Neural crest cell (in vitro differentiated cells): ENCODE data around the gene DPH3. TPM values are rescaled to one million over a fixed set of nuclear protein-coding genes. Genes with fewer than 3 reads are reported as not detected.

Source experiments
- DNase-seq: peaks from one replicate; pipeline ENCODE4 v3.0.0; 2021; ENCODE audit warnings: low read depth, mixed read lengths, low spot score
- H3K27ac Mint-ChIP-seq: one replicate; pipeline ENCODE4 v1.8.0; 2021; ENCODE audit warnings: mild to moderate bottlenecking, mixed read lengths; ENCODE audit not compliant: unreplicated experiment
- H3K27me3 Mint-ChIP-seq: 2 replicates; pipeline ENCODE4 v1.8.0; 2021; ENCODE audit warnings: low read depth, mild to moderate bottlenecking, mixed read lengths
- H3K36me3 Mint-ChIP-seq: 2 replicates; pipeline ENCODE4 v1.8.0; 2021; ENCODE audit warnings: low read depth, mild to moderate bottlenecking, mixed read lengths
- H3K4me1 Mint-ChIP-seq: 2 replicates; pipeline ENCODE4 v1.8.0; 2021; ENCODE audit warnings: mixed read lengths
- H3K4me3 Mint-ChIP-seq: one replicate; pipeline ENCODE4 v1.8.0; 2021; ENCODE audit warnings: mild to moderate bottlenecking, mixed read lengths
- H3K9me3 Mint-ChIP-seq: 2 replicates; pipeline ENCODE4 v1.8.0; 2021; ENCODE audit warnings: mixed read lengths
- CTCF ChIP-seq: fragments of 200-600 bp; sonication (generic); conservative IDR thresholded peaks from 2 replicates; pipeline ENCODE4 v1.5.0; 2021; ENCODE audit warnings: antibody characterized with exemption, mild to moderate bottlenecking
- total RNA-seq: library from RNA; stranded (reverse); gene quantifications from 2 replicates; pipeline ENCODE4 v1.2.1, GENCODE V29; 2021

DPH3 gene
- total RNA-seq, 1 donor from 2014 or later = 31.9 TPM

- TF ChIP-seq CTCF = no peak
- no peak for DNase-seq
- Mint-ChIP-seq H3K4me3 (no peak overlapping the region), H3K9me3 (no peaks in the 10 kb centered on the region), H3K27me3 (no peaks in the 10 kb centered on the region), H3K27ac (no peak overlapping the region), H3K4me1 (peaks cover 3% of the 10 kb centered on the region), H3K36me3 (no peaks in the 10 kb centered on the region)
Measured at GRCh38 chr3:16272588-16272987, 7.8 kb upstream of the DPH3 start.

- H3K4me1 Mint-ChIP-seq = peaks cover 13% of the 10 kb centered on the region
- no peak overlapping the region for H3K4me3 Mint-ChIP-seq
- TF ChIP-seq CTCF = no peak
- no peak for DNase-seq
- H3K27ac Mint-ChIP-seq = no peak overlapping the region
- no peaks in the 10 kb centered on the region for H3K27me3 Mint-ChIP-seq
- H3K36me3 Mint-ChIP-seq = no peaks in the 10 kb centered on the region
- no peaks in the 10 kb centered on the region for H3K9me3 Mint-ChIP-seq
Measured at GRCh38 chr3:16270855-16271254, 6.1 kb upstream of the DPH3 start.

DNA sequence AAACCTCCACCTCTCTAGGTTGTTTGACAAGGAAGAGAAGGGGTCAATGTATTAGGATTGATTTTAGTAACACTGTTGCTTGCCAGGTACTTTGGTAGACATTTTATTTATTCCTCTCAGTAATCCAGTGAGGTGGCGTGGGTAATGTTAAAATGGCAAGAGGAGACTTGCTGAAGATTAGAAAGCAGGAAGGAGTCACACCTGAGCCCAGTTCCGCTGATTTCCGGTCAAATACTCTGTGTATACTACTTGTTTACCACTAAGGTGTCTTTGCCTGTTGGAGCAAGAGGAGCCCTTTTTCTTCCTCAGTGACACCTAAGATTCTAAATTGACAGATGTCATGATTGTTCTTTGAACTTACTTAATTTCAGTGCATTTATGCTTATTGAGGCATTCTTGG lies 2.0 kb upstream of the DPH3 start:
- no peak for DNase-seq
- Mint-ChIP-seq H3K27me3 (no peaks in the 10 kb centered on the region), H3K36me3 (no peaks in the 10 kb centered on the region), H3K27ac (no peak overlapping the region), H3K9me3 (no peaks in the 10 kb centered on the region), H3K4me3 (peak overlapping the region; percentile 80), H3K4me1 (peaks cover 24% of the 10 kb centered on the region)
- TF ChIP-seq CTCF = no peak

DNA sequence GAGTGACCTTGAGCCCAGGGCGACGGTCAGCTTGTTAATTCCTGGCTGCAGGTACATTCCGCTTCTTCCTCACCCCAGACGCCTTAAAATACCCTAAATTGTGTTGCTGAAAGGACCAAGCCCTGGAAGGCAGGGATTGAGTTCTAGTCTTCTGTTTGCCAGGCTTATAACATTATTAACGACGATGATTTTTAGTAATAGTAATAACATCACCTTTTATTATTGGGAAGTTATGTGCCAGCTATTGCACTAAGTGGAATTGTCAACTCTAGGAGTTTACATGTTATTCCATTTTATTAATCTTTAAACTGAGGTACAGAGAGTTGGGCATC lies 678 bp upstream of the DPH3 start:
- no peaks in the 10 kb centered on the region for H3K9me3 Mint-ChIP-seq
- no peak for TF ChIP-seq CTCF

GRCh38 chr3:16264174-16264707 lies 502 bp downstream of the DPH3 start:
- no peaks in the 10 kb centered on the region for H3K9me3 Mint-ChIP-seq
- H3K27ac Mint-ChIP-seq = peak overlapping the region; percentile 100
- no peak for TF ChIP-seq CTCF
- peaks cover 24% of the 10 kb centered on the region for H3K4me1 Mint-ChIP-seq
- H3K4me3 Mint-ChIP-seq = peak overlapping the region; percentile 99
- no peaks in the 10 kb centered on the region for H3K36me3 Mint-ChIP-seq
- no peaks in the 10 kb centered on the region for H3K27me3 Mint-ChIP-seq
- no peak for DNase-seq

More for the DNA sequence above, 678 bp upstream of the DPH3 start:
- DNase-seq = no peak
- H3K36me3 Mint-ChIP-seq = no peaks in the 10 kb centered on the region
- H3K27ac Mint-ChIP-seq = peak overlapping the region; percentile 98
- H3K4me1 Mint-ChIP-seq = peaks cover 24% of the 10 kb centered on the region
- H3K27me3 Mint-ChIP-seq = no peaks in the 10 kb centered on the region
- peak overlapping the region; percentile 99 for H3K4me3 Mint-ChIP-seq

DNA sequence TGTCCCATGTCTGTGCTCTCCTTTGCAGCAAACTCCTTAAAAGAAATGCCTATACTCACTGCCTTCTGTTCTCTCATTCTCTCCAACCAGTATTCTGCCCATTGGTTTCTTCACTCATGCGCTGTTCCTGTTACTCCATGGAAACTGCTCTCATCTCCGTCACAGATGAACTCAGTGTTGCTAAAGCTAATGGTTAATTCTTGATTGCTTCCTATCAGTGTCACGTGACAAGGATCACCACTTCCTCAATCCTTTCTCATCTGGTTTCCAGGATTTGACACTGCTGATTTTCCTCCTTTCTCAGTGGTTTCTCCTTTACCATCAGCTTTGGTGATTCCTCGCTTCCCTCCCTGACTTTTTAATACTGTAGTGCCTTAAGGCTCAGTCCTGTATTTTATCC lies 2.6 kb downstream of the DPH3 start:
- Mint-ChIP-seq H3K9me3 (no peaks in the 10 kb centered on the region), H3K4me3 (no peak overlapping the region), H3K27me3 (no peaks in the 10 kb centered on the region), H3K36me3 (no peaks in the 10 kb centered on the region), H3K4me1 (peaks cover 17% of the 10 kb centered on the region), H3K27ac (no peak overlapping the region)
- DNase-seq = no peak
- TF ChIP-seq CTCF = no peak
